HEK293 (cell line): Measurements from ENCODE around the gene DOCK1.
"Not testable (repeated sequence)": the region's sequence is repeated elsewhere in the genome, so short reads cannot be mapped to it uniquely, and the experiment has no call there.

Experiments
- CTCF ChIA-PET: fragments of 350-600 bp; formaldehyde crosslinking; extraction: SDS; loops from one replicate; lab custom pipeline; 2021; ENCODE audit warnings: antibody characterized with exemption; lab: Yijun Ruan, JAX
- POLR2A ChIA-PET: fragments of 300-600 bp; formaldehyde crosslinking; extraction: SDS; loops from one replicate; lab custom pipeline; 2020; ENCODE audit warnings: antibody characterized with exemption, inconsistent platforms; lab: Yijun Ruan, JAX
- H3K27ac ChIP-seq: fragments of 200-500 bp; sonication (Bioruptor generic); 2 replicates; pipeline ENCODE4 v1.5.1; 2014; ENCODE audit warnings: low read depth, low read length, control low read depth, inconsistent platforms; ENCODE audit errors: extremely low read depth
- H3K36me3 ChIP-seq, 2 experiments: fragments of 200-500 bp in 1 of 2; sonication (Bioruptor generic) in 1 of 2; 1 replicate in 1 of 2; 2 replicates in 1 of 2; pipeline ENCODE4 v1.5.1; 2014 to 2017; ENCODE audit warnings: inconsistent platforms in 2 of 2, low read length in 2 of 2; ENCODE audit not compliant: control insufficient read depth in 2 of 2, insufficient read depth in 1 of 2
- H3K4me1 ChIP-seq: fragments of 200-500 bp; sonication (Bioruptor generic); 2 replicates; pipeline ENCODE4 v1.5.1; 2014; ENCODE audit warnings: mild to moderate bottlenecking, low read length, inconsistent platforms; ENCODE audit not compliant: control insufficient read depth, insufficient read depth
- H3K4me3 ChIP-seq: 2 replicates; pipeline ENCODE4 v1.5.1; 2011; ENCODE audit warnings: low read depth, mild to moderate bottlenecking, control low read depth, low read length, moderate library complexity
- H3K9me3 ChIP-seq: fragments of 200-500 bp; sonication (Bioruptor generic); 2 replicates; pipeline ENCODE4 v1.5.1; 2014; ENCODE audit warnings: low read depth, low read length, inconsistent platforms; ENCODE audit not compliant: control insufficient read depth, insufficient read depth
- BCL11A ChIP-seq: fragments of 450-650 bp; formaldehyde crosslinking; IDR thresholded peaks from 2 replicates; pipeline ENCODE4 v1.5.1; 2016; ENCODE audit warnings: low read depth, missing biosample characterization, missing genetic modification characterization
- FEZF1 ChIP-seq: fragments of 450-650 bp; formaldehyde crosslinking; IDR thresholded peaks from 2 replicates; pipeline ENCODE4 v1.5.1; 2016; ENCODE audit warnings: missing biosample characterization, missing genetic modification characterization
- OVOL3 ChIP-seq: fragments of 450-650 bp; formaldehyde crosslinking; IDR thresholded peaks from 2 replicates; pipeline ENCODE4 v1.5.1; 2016; ENCODE audit warnings: missing biosample characterization, missing genetic modification characterization
- SCRT1 ChIP-seq: fragments of 450-650 bp; formaldehyde crosslinking; IDR thresholded peaks from 2 replicates; pipeline ENCODE4 v1.5.1; 2016; ENCODE audit warnings: missing biosample characterization, missing genetic modification characterization, borderline replicate concordance
- YY2 ChIP-seq: fragments of 450-650 bp; formaldehyde crosslinking; IDR thresholded peaks from 2 replicates; pipeline ENCODE4 v1.5.1; 2016; ENCODE audit warnings: missing biosample characterization, missing genetic modification characterization
- ZBTB44 ChIP-seq: fragments of 450-650 bp; IDR thresholded peaks from 2 replicates; pipeline ENCODE4 v1.5.1; 2018; ENCODE audit warnings: missing biosample characterization, mild to moderate bottlenecking, missing genetic modification characterization
- ZBTB48 ChIP-seq: fragments of 450-650 bp; formaldehyde crosslinking; IDR thresholded peaks from 2 replicates; pipeline ENCODE4 v1.5.1; 2016; ENCODE audit warnings: missing biosample characterization, missing genetic modification characterization
- ZFP3 ChIP-seq: fragments of 450-650 bp; formaldehyde crosslinking; IDR thresholded peaks from 2 replicates; pipeline ENCODE4 v1.5.1; 2016; ENCODE audit warnings: low read depth, missing biosample characterization, missing genetic modification characterization
- ZNF23 ChIP-seq: fragments of 450-650 bp; formaldehyde crosslinking; IDR thresholded peaks from 2 replicates; pipeline ENCODE4 v1.5.1; 2016; ENCODE audit warnings: missing biosample characterization, missing genetic modification characterization, borderline replicate concordance
- ZNF555 ChIP-seq: fragments of 450-650 bp; formaldehyde crosslinking; conservative IDR thresholded peaks from 2 replicates; pipeline ENCODE4 v1.5.1; 2017; ENCODE audit warnings: missing biosample characterization, mild to moderate bottlenecking, missing genetic modification characterization, inconsistent platforms
- ZNF558 ChIP-seq: fragments of 450-650 bp; formaldehyde crosslinking; IDR thresholded peaks from 2 replicates; pipeline ENCODE4 v1.5.1; 2016; ENCODE audit warnings: missing biosample characterization, missing genetic modification characterization
- ZNF664 ChIP-seq: fragments of 450-650 bp; formaldehyde crosslinking; IDR thresholded peaks from 2 replicates; pipeline ENCODE4 v1.5.1; 2016; ENCODE audit warnings: missing biosample characterization, missing genetic modification characterization
- ZSCAN4 ChIP-seq: fragments of 450-650 bp; formaldehyde crosslinking; IDR thresholded peaks from 2 replicates; pipeline ENCODE4 v1.5.1; 2017; ENCODE audit warnings: missing biosample characterization, missing genetic modification characterization
- TF ChIP-seq, protein P1 (sequence below): fragments of 450-650 bp; formaldehyde crosslinking; IDR thresholded peaks from 2 replicates; pipeline ENCODE4 v1.5.1; 2016; ENCODE audit warnings: missing biosample characterization, missing genetic modification characterization
- TF ChIP-seq, protein P2 (sequence below): fragments of 450-650 bp; formaldehyde crosslinking; IDR thresholded peaks from 2 replicates; pipeline ENCODE4 v1.5.1; 2017; ENCODE audit warnings: missing biosample characterization, mild to moderate bottlenecking, missing genetic modification characterization, moderate library complexity
- TF ChIP-seq, protein P3 (sequence below): fragments of 450-650 bp; formaldehyde crosslinking; IDR thresholded peaks from 2 replicates; pipeline ENCODE4 v1.5.1; 2016; ENCODE audit warnings: missing biosample characterization, missing genetic modification characterization
- TF ChIP-seq, protein P4 (sequence below): fragments of 450-650 bp; formaldehyde crosslinking; conservative IDR thresholded peaks from 2 replicates; pipeline ENCODE4 v1.5.1; 2016; ENCODE audit warnings: low read depth, missing biosample characterization, missing genetic modification characterization
- TF ChIP-seq, protein P5 (sequence below): fragments of 450-650 bp; formaldehyde crosslinking; IDR thresholded peaks from 2 replicates; pipeline ENCODE4 v1.5.1; 2016; ENCODE audit warnings: missing biosample characterization, missing genetic modification characterization
- TF ChIP-seq, protein P6 (sequence below): fragments of 450-650 bp; formaldehyde crosslinking; IDR thresholded peaks from 2 replicates; pipeline ENCODE4 v1.5.1; 2016; ENCODE audit warnings: missing biosample characterization, missing genetic modification characterization
- TF ChIP-seq, protein P7 (sequence below): fragments of 450-650 bp; formaldehyde crosslinking; IDR thresholded peaks from 2 replicates; pipeline ENCODE4 v1.5.1; 2016; ENCODE audit warnings: missing biosample characterization, missing genetic modification characterization

Gene DOCK1

DNA sequence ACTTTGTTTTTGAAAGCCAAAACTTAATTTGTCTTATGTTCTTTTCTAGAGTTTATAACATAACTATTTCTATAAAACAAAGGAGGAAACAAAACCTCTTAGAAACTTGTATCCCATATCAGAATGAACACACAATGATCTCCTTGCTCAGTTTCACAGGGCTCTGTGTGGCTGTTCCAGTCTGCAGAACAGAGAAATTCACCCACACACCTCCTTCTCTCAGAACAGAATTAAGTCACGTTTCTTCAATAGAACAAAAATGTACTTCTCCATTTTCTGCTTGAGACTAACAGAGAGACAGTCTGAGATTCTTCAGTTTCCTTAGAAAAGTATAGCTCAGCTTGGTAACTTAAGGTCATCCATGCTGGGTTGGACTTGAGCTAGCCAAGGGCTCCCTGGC lies 15.8 kb upstream of the DOCK1 start:
- CTCF ChIA-PET = no interaction called here
- no peak for TF ChIP-seq ZNF555 (tag by site-specific recombination)
- TF ChIP-seq, protein P1, sequence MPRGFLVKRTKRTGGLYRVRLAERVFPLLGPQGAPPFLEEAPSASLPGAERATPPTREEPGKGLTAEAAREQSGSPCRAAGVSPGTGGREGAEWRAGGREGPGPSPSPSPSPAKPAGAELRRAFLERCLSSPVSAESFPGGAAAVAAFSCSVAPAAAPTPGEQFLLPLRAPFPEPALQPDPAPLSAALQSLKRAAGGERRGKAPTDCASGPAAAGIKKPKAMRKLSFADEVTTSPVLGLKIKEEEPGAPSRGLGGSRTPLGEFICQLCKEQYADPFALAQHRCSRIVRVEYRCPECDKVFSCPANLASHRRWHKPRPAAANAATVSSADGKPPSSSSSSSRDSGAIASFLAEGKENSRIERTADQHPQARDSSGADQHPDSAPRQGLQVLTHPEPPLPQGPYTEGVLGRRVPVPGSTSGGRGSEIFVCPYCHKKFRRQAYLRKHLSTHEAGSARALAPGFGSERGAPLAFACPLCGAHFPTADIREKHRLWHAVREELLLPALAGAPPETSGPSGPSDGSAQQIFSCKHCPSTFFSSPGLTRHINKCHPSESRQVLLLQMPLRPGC = no peak
- TF ChIP-seq, protein P2, sequence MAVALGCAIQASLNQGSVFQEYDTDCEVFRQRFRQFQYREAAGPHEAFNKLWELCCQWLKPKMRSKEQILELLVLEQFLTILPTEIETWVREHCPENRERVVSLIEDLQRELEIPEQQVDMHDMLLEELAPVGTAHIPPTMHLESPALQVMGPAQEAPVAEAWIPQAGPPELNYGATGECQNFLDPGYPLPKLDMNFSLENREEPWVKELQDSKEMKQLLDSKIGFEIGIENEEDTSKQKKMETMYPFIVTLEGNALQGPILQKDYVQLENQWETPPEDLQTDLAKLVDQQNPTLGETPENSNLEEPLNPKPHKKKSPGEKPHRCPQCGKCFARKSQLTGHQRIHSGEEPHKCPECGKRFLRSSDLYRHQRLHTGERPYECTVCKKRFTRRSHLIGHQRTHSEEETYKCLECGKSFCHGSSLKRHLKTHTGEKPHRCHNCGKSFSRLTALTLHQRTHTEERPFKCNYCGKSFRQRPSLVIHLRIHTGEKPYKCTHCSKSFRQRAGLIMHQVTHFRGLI (tag by site-specific recombination) = no peak
- TF ChIP-seq ZNF558 = no peak
- no peak for TF ChIP-seq YY2 (tag by site-specific recombination)
- TF ChIP-seq ZBTB44 (tag by site-specific recombination) = no peak
- TF ChIP-seq FEZF1 (tag by site-specific recombination) = no peak
- TF ChIP-seq, protein P3, sequence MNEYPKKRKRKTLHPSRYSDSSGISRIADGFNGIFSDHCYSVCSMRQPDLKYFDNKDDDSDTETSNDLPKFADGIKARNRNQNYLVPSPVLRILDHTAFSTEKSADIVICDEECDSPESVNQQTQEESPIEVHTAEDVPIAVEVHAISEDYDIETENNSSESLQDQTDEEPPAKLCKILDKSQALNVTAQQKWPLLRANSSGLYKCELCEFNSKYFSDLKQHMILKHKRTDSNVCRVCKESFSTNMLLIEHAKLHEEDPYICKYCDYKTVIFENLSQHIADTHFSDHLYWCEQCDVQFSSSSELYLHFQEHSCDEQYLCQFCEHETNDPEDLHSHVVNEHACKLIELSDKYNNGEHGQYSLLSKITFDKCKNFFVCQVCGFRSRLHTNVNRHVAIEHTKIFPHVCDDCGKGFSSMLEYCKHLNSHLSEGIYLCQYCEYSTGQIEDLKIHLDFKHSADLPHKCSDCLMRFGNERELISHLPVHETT (tag by site-specific recombination) = no peak
- TF ChIP-seq ZBTB48 (tag by site-specific recombination) = no peak
- TF ChIP-seq, protein P4, sequence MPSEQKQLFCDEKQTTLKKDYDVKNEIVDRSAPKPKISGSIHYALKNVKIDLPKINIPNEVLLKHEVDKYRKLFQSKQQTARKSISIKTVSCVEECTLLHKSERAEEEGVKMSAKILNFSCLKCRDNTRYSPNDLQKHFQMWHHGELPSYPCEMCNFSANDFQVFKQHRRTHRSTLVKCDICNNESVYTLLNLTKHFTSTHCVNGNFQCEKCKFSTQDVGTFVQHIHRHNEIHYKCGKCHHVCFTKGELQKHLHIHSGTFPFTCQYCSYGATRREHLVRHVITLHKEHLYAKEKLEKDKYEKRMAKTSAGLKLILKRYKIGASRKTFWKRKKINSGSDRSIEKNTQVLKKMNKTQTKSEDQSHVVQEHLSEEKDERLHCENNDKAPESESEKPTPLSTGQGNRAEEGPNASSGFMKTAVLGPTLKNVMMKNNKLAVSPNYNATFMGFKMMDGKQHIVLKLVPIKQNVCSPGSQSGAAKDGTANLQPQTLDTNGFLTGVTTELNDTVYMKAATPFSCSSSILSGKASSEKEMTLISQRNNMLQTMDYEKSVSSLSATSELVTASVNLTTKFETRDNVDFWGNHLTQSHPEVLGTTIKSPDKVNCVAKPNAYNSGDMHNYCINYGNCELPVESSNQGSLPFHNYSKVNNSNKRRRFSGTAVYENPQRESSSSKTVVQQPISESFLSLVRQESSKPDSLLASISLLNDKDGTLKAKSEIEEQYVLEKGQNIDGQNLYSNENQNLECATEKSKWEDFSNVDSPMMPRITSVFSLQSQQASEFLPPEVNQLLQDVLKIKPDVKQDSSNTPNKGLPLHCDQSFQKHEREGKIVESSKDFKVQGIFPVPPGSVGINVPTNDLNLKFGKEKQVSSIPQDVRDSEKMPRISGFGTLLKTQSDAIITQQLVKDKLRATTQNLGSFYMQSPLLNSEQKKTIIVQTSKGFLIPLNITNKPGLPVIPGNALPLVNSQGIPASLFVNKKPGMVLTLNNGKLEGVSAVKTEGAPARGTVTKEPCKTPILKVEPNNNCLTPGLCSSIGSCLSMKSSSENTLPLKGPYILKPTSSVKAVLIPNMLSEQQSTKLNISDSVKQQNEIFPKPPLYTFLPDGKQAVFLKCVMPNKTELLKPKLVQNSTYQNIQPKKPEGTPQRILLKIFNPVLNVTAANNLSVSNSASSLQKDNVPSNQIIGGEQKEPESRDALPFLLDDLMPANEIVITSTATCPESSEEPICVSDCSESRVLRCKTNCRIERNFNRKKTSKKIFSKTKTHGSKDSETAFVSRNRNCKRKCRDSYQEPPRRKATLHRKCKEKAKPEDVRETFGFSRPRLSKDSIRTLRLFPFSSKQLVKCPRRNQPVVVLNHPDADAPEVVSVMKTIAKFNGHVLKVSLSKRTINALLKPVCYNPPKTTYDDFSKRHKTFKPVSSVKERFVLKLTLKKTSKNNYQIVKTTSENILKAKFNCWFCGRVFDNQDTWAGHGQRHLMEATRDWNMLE (tag by site-specific recombination) = no peak
- TF ChIP-seq OVOL3 (tag by site-specific recombination) = no peak
- no peak for TF ChIP-seq ZNF664 (tag by site-specific recombination)
- no peak for TF ChIP-seq SCRT1 (tag by site-specific recombination)
- TF ChIP-seq, protein P5, sequence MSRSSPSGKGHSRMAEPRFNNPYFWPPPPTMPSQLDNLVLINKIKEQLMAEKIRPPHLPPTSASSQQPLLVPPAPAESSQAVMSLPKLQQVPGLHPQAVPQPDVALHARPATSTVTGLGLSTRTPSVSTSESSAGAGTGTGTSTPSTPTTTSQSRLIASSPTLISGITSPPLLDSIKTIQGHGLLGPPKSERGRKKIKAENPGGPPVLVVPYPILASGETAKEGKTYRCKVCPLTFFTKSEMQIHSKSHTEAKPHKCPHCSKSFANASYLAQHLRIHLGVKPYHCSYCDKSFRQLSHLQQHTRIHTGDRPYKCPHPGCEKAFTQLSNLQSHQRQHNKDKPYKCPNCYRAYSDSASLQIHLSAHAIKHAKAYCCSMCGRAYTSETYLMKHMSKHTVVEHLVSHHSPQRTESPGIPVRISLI (tag by site-specific recombination) = no peak
- TF ChIP-seq ZNF23 (tag by site-specific recombination) = no peak
- TF ChIP-seq ZFP3 (tag by site-specific recombination) = no peak
- TF ChIP-seq, protein P6, sequence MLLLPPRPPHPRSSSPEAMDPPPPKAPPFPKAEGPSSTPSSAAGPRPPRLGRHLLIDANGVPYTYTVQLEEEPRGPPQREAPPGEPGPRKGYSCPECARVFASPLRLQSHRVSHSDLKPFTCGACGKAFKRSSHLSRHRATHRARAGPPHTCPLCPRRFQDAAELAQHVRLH (tag by site-specific recombination) = no peak
- no peak for TF ChIP-seq BCL11A (tag by site-specific recombination)
- TF ChIP-seq ZSCAN4 = no peak
- TF ChIP-seq, protein P7, sequence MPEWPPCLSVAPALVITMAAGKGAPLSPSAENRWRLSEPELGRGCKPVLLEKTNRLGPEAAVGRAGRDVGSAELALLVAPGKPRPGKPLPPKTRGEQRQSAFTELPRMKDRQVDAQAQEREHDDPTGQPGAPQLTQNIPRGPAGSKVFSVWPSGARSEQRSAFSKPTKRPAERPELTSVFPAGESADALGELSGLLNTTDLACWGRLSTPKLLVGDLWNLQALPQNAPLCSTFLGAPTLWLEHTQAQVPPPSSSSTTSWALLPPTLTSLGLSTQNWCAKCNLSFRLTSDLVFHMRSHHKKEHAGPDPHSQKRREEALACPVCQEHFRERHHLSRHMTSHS (tag by site-specific recombination) = no peak
- H3K36me3 ChIP-seq = no peaks in the 10 kb centered on the region
- POLR2A ChIA-PET = no interaction called here
- no peak overlapping the region for H3K27ac ChIP-seq
- H3K9me3 ChIP-seq = no peaks in the 10 kb centered on the region
- H3K4me1 ChIP-seq = no peaks in the 10 kb centered on the region
- no peak overlapping the region for H3K4me3 ChIP-seq

- H3K27ac ChIP-seq, H3K4me3 ChIP-seq, POLR2A ChIA-PET, H3K36me3 ChIP-seq, H3K4me1 ChIP-seq, CTCF ChIA-PET, H3K9me3 ChIP-seq: not testable (repeated sequence)
These were observed 14.4 kb upstream of the DOCK1 start for GRCh38 chr10:126890797-126891196.
